Endodermal cell (in vitro differentiated cells): ENCODE data around the gene GALNT2. TPM values are rescaled to one million over a fixed set of nuclear protein-coding genes. Genes with fewer than 3 reads are reported as not detected.

Experiments used
- DNase-seq: peaks from one replicate; pipeline ENCODE4 v3.0.0-alpha.2; 2017
- H3K27ac ChIP-seq: 2 replicates; pipeline ENCODE4 v1.5.1; 2013; ENCODE audit warnings: mild to moderate bottlenecking, low read depth, low read length, moderate library complexity
- H3K27me3 ChIP-seq: 2 replicates; pipeline ENCODE4 v1.6.1; 2013; ENCODE audit warnings: mild to moderate bottlenecking, low read length, moderate library complexity; ENCODE audit not compliant: insufficient read depth, control insufficient read depth, poor library complexity, severe bottlenecking
- H3K36me3 ChIP-seq: 2 replicates; pipeline ENCODE4 v1.7.0; 2013; ENCODE audit warnings: mild to moderate bottlenecking, low read length, moderate library complexity; ENCODE audit not compliant: control insufficient read depth, insufficient read depth
- H3K4me1 ChIP-seq: one replicate; pipeline ENCODE4 v1.7.0; 2013; ENCODE audit warnings: low read length; ENCODE audit not compliant: control insufficient read depth, insufficient read depth
- H3K4me3 ChIP-seq: 2 replicates; pipeline ENCODE4 v1.5.1; 2013; ENCODE audit warnings: mild to moderate bottlenecking, low read length, moderate library complexity
- H3K9ac ChIP-seq: 2 replicates; pipeline ENCODE4 v1.6.1; 2013; ENCODE audit warnings: mild to moderate bottlenecking, low read length, moderate library complexity; ENCODE audit not compliant: poor library complexity, severe bottlenecking; ENCODE audit errors: extremely low read depth
- H3K9me3 ChIP-seq: 2 replicates; pipeline ENCODE4 v1.6.1; 2013; ENCODE audit warnings: mild to moderate bottlenecking, low read length, moderate library complexity; ENCODE audit not compliant: control insufficient read depth
- H3K27ac Mint-ChIP-seq: 2 replicates; pipeline ENCODE4 v1.8.0; 2020; ENCODE audit warnings: mixed read lengths
- H3K27me3 Mint-ChIP-seq: 2 replicates; pipeline ENCODE4 v1.8.0; 2021; ENCODE audit warnings: mild to moderate bottlenecking, mixed read lengths; ENCODE audit not compliant: insufficient read depth
- H3K36me3 Mint-ChIP-seq: 2 replicates; pipeline ENCODE4 v1.8.0; 2020; ENCODE audit warnings: low read depth, mixed read lengths
- H3K4me1 Mint-ChIP-seq: 2 replicates; pipeline ENCODE4 v1.8.0; 2020; ENCODE audit warnings: mixed read lengths
- H3K4me3 Mint-ChIP-seq: 2 replicates; pipeline ENCODE4 v1.8.0; 2020; ENCODE audit warnings: mild to moderate bottlenecking, moderate library complexity, mixed read lengths
- H3K9me3 Mint-ChIP-seq: 2 replicates; pipeline ENCODE4 v1.8.0; 2020; ENCODE audit warnings: mild to moderate bottlenecking, mixed read lengths
- CTCF ChIP-seq: fragments of 200-600 bp; sonication (generic); conservative IDR thresholded peaks from 2 replicates; pipeline ENCODE4 v1.5.0; 2021; ENCODE audit warnings: antibody characterized with exemption, mild to moderate bottlenecking
- WGBS, 2 experiments: methylation state at CpG; one replicate each; pipeline versions ENCODE4 v1.1.5 to v1.1.7; 2013; ENCODE audit warnings: missing lambda C conversion rate in 2 of 2, mixed read lengths in 1 of 2; ENCODE audit not compliant: insufficient coverage in 1 of 2, insufficient read length in 1 of 2; 5-methylcytosine and 5-hydroxymethylcytosine counted together
- total RNA-seq, 2 donors: library from RNA; stranded (reverse); fragmentation: NEBNext Ultra II Directional in 1 of 2; extraction: Animal tissue kit (Norgen Biotek cat#: 25700) in 1 of 2; gene quantifications; 2 replicates in 1 of 2; 3 replicates in 1 of 2; pipeline ENCODE4 v1.2.1, GENCODE V29; 2021

Gene GALNT2
- total RNA-seq, 2 donors from 2014 or later: 41.6 to 63.5 TPM

DNA sequence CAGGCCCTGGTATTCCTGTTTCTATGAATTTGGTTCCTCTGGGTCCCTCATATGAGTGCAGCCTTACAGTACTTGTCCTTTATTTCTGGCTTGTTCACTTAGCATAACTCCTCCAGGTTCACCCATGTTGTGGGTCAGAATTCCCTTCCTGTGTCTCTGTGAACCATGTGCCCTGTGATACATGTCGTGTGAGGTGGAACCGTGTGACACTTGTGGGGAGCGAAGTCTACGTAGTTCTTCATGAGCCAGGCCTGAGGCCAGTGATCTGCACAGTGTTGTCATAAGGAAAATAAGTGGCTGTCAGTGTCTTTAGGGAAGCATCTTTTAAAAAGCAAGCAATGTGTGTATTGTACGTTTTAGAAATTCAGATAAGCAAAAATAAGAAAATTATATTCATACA is 122.8 kb downstream of the GALNT2 start:
- H3K27ac ChIP-seq: no peak overlapping the region
- H3K9me3 ChIP-seq: no peaks in the 10 kb centered on the region
- no peak for TF ChIP-seq CTCF
- H3K4me1 ChIP-seq: peaks cover 9% of the 10 kb centered on the region
- no peaks in the 10 kb centered on the region for H3K36me3 ChIP-seq
- no peaks in the 10 kb centered on the region for H3K27me3 ChIP-seq
- peaks cover 15% of the 10 kb centered on the region for H3K27me3 Mint-ChIP-seq
- no peak overlapping the region for H3K9ac ChIP-seq
- peaks cover 16% of the 10 kb centered on the region for H3K36me3 Mint-ChIP-seq
- H3K4me3 ChIP-seq: no peak overlapping the region
- DNase-seq: no peak
- WGBS, 2 experiments: 98 to 100% methylated on average over 4 of the region's 5 CpGs
- H3K4me3 Mint-ChIP-seq: no peak overlapping the region
- H3K9me3 Mint-ChIP-seq: peaks cover 7% of the 10 kb centered on the region
- H3K4me1 Mint-ChIP-seq: peaks cover 30% of the 10 kb centered on the region
- H3K27ac Mint-ChIP-seq: no peak overlapping the region

DNA sequence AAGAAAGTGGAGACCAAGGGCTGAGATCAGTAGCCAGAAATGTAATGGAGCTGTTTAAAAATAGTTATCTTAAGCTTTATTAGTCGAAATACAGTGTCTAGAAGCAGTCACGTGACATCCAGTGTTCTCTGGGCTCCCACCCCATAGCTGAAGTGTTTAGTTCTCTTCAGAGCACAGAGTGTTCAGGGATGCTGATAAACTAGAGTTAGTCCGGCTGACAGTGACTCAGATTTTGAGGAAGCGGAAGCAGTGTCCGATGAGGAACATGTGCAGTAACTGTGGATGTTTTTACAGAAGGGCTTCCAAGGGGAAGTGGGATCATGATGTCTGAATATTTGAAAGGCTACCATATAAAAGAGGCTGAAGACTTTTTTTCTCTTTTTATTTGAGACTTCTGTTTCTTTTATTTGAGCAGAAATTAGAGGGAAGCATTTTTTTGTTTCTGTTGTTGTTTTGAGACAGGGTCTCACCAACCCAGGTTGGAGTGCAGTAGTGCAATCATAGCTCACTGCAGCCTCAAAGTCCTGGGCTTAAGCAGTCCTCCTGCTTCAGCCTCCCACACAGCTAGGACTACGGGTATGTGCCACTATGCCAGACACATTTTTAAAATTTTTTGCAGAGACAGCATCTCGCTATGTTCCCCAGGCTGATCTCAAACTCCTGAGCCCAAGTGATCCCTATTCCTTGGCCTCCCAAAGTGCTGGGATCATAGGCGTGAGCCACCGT is 124.2 kb downstream of the GALNT2 start:
- no peaks in the 10 kb centered on the region for H3K9me3 ChIP-seq
- Mint-ChIP-seq H3K36me3 (peaks cover 16% of the 10 kb centered on the region), H3K9me3 (peaks cover 7% of the 10 kb centered on the region), H3K4me3 (no peak overlapping the region), H3K27me3 (peaks cover 17% of the 10 kb centered on the region), H3K4me1 (peaks cover 27% of the 10 kb centered on the region), H3K27ac (no peak overlapping the region)
- H3K36me3 ChIP-seq: no peaks in the 10 kb centered on the region
- no peak for TF ChIP-seq CTCF
- WGBS, 2 experiments: 93 to 96% methylated on average over 7 to 9 of the region's 9 CpGs
- DNase-seq: no peak
- peaks cover 9% of the 10 kb centered on the region for H3K4me1 ChIP-seq
- no peaks in the 10 kb centered on the region for H3K27me3 ChIP-seq
- H3K4me3 ChIP-seq: no peak overlapping the region
- H3K9ac ChIP-seq: no peak overlapping the region
- no peak overlapping the region for H3K27ac ChIP-seq

- Mint-ChIP-seq H3K4me1 (peaks cover 29% of the 10 kb centered on the region), H3K36me3 (peaks cover 13% of the 10 kb centered on the region), H3K9me3 (peaks cover 7% of the 10 kb centered on the region), H3K27ac (no peak overlapping the region), H3K27me3 (peaks cover 17% of the 10 kb centered on the region), H3K4me3 (no peak overlapping the region)
- DNase-seq: no peak
- Histone ChIP-seq H3K4me3 (no peak overlapping the region), H3K9ac (no peak overlapping the region), H3K4me1 (peaks cover 9% of the 10 kb centered on the region), H3K36me3 (no peaks in the 10 kb centered on the region), H3K27ac (no peak overlapping the region), H3K9me3 (no peaks in the 10 kb centered on the region), H3K27me3 (no peaks in the 10 kb centered on the region)
- TF ChIP-seq CTCF: no peak
- 90 to 96% methylated on average over 4 of the region's 4 CpGs for WGBS, 2 experiments
These were observed 124.8 kb downstream of the GALNT2 start for GRCh38 chr1:230191855-230192254.
